ENCODE results near the gene ADGRF5. TPM values are rescaled to one million over a fixed set of nuclear protein-coding genes. Genes with fewer than 3 reads are reported as not detected.

Gene ADGRF5
- total RNA-seq, 1 experiment from 2014 or later = 40.0 TPM

- CTCF ChIA-PET = no interaction called here
- no TSS peak for BruUV-seq (replicated peaks)
- no peaks in the 10 kb centered on the region for H4K20me1 ChIP-seq (ENCODE audit: insufficient read depth)
- no peak overlapping the region for H3K4me3 ChIP-seq
- POLR2A ChIA-PET (ENCODE audit: unreplicated experiment) = no interaction called here
- H3K27me3 ChIP-seq (ENCODE audit: insufficient read depth, low read depth) = no peaks in the 10 kb centered on the region
- no peaks in the 10 kb centered on the region for H3K36me3 ChIP-seq (ENCODE audit: low read depth)
- TF ChIP-seq CTCF (conservative IDR thresholded peaks at IDR 0.05) (no peak), EZH2 (IDR thresholded peaks at IDR 0.05; ENCODE audit: low read depth) (no peak)
- H3K4me1 ChIP-seq (replicated peaks; ENCODE audit: insufficient read depth) = no peaks in the 10 kb centered on the region
- H3K9me3 ChIP-seq (ENCODE audit: insufficient read depth, low read depth) = peaks cover 3% of the 10 kb centered on the region; the same call in 1 of the 2 replicates
- no peaks in the 10 kb centered on the region for H3K79me2 ChIP-seq (ENCODE audit: low read depth)
- no peak overlapping the region for H3K27ac ChIP-seq
- H3K4me2 ChIP-seq = no peak overlapping the region
- DNase-seq = no peak
- H3F3A ChIP-seq (ENCODE audit: insufficient read depth, low read depth) = no peaks in the 10 kb centered on the region
- no peak overlapping the region for H2AFZ ChIP-seq
- intact Hi-C loops (cut with micrococcal nuclease; ENCODE audit: unreplicated experiment) = no loop called here
- H3K9me2 ChIP-seq (ENCODE audit: insufficient read depth) = no peaks in the 10 kb centered on the region
These were observed 25.8 kb upstream of the ADGRF5 start for GRCh38 chr6:46947497-46947896.

GRCh38 chr6:46940433-46941226, 18.9 kb upstream of the ADGRF5 start:
- no peaks in the 10 kb centered on the region for H3K79me2 ChIP-seq (ENCODE audit: low read depth)
- H3K9me2 ChIP-seq (ENCODE audit: insufficient read depth) = no peaks in the 10 kb centered on the region
- CTCF ChIA-PET = interaction anchor here (0.6 kb wide), 1 partner anchor 45 kb away, joined by 3 read pairs; no protein-coding TSS in a partner anchor
- peak overlapping the region; percentile 39 for H3K27ac ChIP-seq
- DNase-seq = peak in 1 of 2 experiments; percentile 73
- peaks cover 52% of the 10 kb centered on the region for H3K4me1 ChIP-seq (replicated peaks; ENCODE audit: insufficient read depth)
- TF ChIP-seq EZH2 (IDR thresholded peaks at IDR 0.05; ENCODE audit: low read depth) (no peak), CTCF (conservative IDR thresholded peaks at IDR 0.05) (no peak)
- H3K4me2 ChIP-seq = peak overlapping the region; percentile 21
- no peaks in the 10 kb centered on the region for H4K20me1 ChIP-seq (ENCODE audit: insufficient read depth)
- H3K9me3 ChIP-seq (ENCODE audit: insufficient read depth, low read depth) = no peaks in the 10 kb centered on the region
- H2AFZ ChIP-seq = peak overlapping the region; percentile 49; the same call in 1 of the 2 replicates
- H3K36me3 ChIP-seq (ENCODE audit: low read depth) = no peaks in the 10 kb centered on the region
- intact Hi-C loops (cut with micrococcal nuclease; ENCODE audit: unreplicated experiment) = no loop called here
- H3K4me3 ChIP-seq = no peak overlapping the region
- peaks cover 30% of the 10 kb centered on the region; the same call in 1 of the 2 replicates for H3F3A ChIP-seq (ENCODE audit: insufficient read depth, low read depth)
- no peaks in the 10 kb centered on the region for H3K27me3 ChIP-seq (ENCODE audit: insufficient read depth, low read depth)
- no TSS peak for BruUV-seq (replicated peaks)
- POLR2A ChIA-PET (ENCODE audit: unreplicated experiment) = no interaction called here

DNA sequence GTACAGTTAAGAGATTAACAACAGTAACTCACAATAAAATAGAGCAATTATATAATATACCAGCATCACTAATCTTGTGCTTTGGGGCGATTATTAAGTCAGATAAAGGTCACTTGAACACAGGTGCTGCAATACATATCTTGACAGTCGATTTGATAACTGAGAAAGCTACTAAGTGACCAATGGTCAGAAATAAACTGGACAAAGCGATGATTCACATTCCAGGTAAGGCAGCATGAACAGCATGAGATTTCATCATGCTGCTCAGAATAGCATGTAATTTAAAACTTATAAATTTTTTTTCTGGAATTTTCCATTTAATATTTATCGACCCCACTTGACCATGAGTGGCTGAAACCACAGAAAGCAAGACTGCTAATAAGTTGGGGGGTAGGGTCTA, 15.9 kb upstream of the ADGRF5 start:
- Histone ChIP-seq H3K79me2 (ENCODE audit: low read depth) (no peaks in the 10 kb centered on the region), H3K27me3 (ENCODE audit: insufficient read depth, low read depth) (no peaks in the 10 kb centered on the region), H3F3A (ENCODE audit: insufficient read depth, low read depth) (peaks cover 40% of the 10 kb centered on the region; the same call in 1 of the 2 replicates), H3K4me1 (replicated peaks; ENCODE audit: insufficient read depth) (peaks cover 82% of the 10 kb centered on the region), H3K27ac (peak overlapping the region; percentile 89), H3K9me2 (ENCODE audit: insufficient read depth) (no peaks in the 10 kb centered on the region), H3K4me2 (peak overlapping the region; percentile 65), H4K20me1 (ENCODE audit: insufficient read depth) (no peaks in the 10 kb centered on the region), H2AFZ (no peak overlapping the region), H3K36me3 (ENCODE audit: low read depth) (no peaks in the 10 kb centered on the region), H3K4me3 (no peak overlapping the region), H3K9me3 (ENCODE audit: insufficient read depth, low read depth) (no peaks in the 10 kb centered on the region)
- BruUV-seq (replicated peaks) = no TSS peak
- DNase-seq = peak in 1 of 2 experiments; percentile 66
- ChIA-PET CTCF (no interaction called here), POLR2A (ENCODE audit: unreplicated experiment) (interaction anchor here (0.6 kb wide), 1 partner anchor 77 kb away, joined by 6 read pairs; no protein-coding TSS in a partner anchor)
- intact Hi-C loops (cut with micrococcal nuclease; ENCODE audit: unreplicated experiment) = no loop called here
- TF ChIP-seq CTCF (conservative IDR thresholded peaks at IDR 0.05) = no peak
- TF ChIP-seq EZH2 (IDR thresholded peaks at IDR 0.05; ENCODE audit: low read depth) = no peak
